H9 (cell line): ENCODE data around the gene AP1B1. TPM values are rescaled to one million over a fixed set of nuclear protein-coding genes. Genes with fewer than 3 reads are reported as not detected.

Source experiments
- DNase-seq: peaks from one replicate; pipeline ENCODE4 v3.0.0-alpha.2; 2017
- H2AFZ ChIP-seq: one replicate; pipeline ENCODE4 v1.6.1; 2013; ENCODE audit warnings: mild to moderate bottlenecking, low read length, control low read depth, moderate library complexity
- H2AK5ac ChIP-seq: 2 replicates; pipeline ENCODE4 v1.6.1; 2013; ENCODE audit warnings: low read length, control low read depth, mixed read lengths; ENCODE audit not compliant: insufficient read length
- H2BK120ac ChIP-seq: one replicate; pipeline ENCODE4 v1.6.1; 2013; ENCODE audit warnings: low read depth, mild to moderate bottlenecking, low read length, control low read depth, inconsistent platforms; ENCODE audit not compliant: poor library complexity, severe bottlenecking
- H2BK12ac ChIP-seq: 2 replicates; pipeline ENCODE4 v1.6.1; 2013; ENCODE audit warnings: low read length, control low read depth, mixed read lengths, low read depth; ENCODE audit not compliant: insufficient read length
- H2BK15ac ChIP-seq: 2 replicates; pipeline ENCODE4 v1.6.1; 2013; ENCODE audit warnings: low read depth, low read length, control low read depth
- H2BK20ac ChIP-seq: one replicate; pipeline ENCODE4 v1.6.1; 2013; ENCODE audit warnings: low read depth, mild to moderate bottlenecking, low read length, control low read depth, inconsistent platforms; ENCODE audit not compliant: poor library complexity, severe bottlenecking
- H2BK5ac ChIP-seq: 2 replicates; pipeline ENCODE4 v1.6.1; 2013; ENCODE audit warnings: low read length, control low read depth, mixed read lengths; ENCODE audit not compliant: insufficient read length
- H3K14ac ChIP-seq: 2 replicates; pipeline ENCODE4 v1.6.1; 2013; ENCODE audit warnings: low read length, control low read depth; ENCODE audit not compliant: insufficient read depth
- H3K18ac ChIP-seq: 2 replicates; pipeline ENCODE4 v1.6.1; 2013; ENCODE audit warnings: low read depth, mild to moderate bottlenecking, mixed read lengths, low read length, control low read depth; ENCODE audit not compliant: insufficient read length
- H3K23ac ChIP-seq: 2 replicates; pipeline ENCODE4 v1.6.1; 2013; ENCODE audit warnings: low read length, control low read depth, mixed read lengths, low read depth; ENCODE audit not compliant: insufficient read length
- H3K23me2 ChIP-seq: 2 replicates; pipeline ENCODE4 v1.6.1; 2013; ENCODE audit warnings: low read depth, mild to moderate bottlenecking, mixed read lengths, low read length, control low read depth; ENCODE audit not compliant: insufficient read length, poor library complexity, severe bottlenecking
- H3K27ac ChIP-seq: 2 replicates; pipeline ENCODE4 v1.5.1; 2013; ENCODE audit warnings: low read length, control low read depth, mixed read lengths, low read depth; ENCODE audit not compliant: insufficient read length
- H3K27me3 ChIP-seq: 2 replicates; pipeline ENCODE4 v1.6.1; 2013; ENCODE audit warnings: low read length, control low read depth, inconsistent platforms; ENCODE audit not compliant: insufficient read depth
- H3K4ac ChIP-seq: 2 replicates; pipeline ENCODE4 v1.6.1; 2013; ENCODE audit warnings: low read depth, mild to moderate bottlenecking, control low read depth, inconsistent platforms, low read length, moderate library complexity
- H3K4me1 ChIP-seq: 2 replicates; pipeline ENCODE4 v1.6.1; 2013; ENCODE audit warnings: low read length, control low read depth, inconsistent platforms; ENCODE audit not compliant: insufficient read depth
- H3K4me2 ChIP-seq: 2 replicates; pipeline ENCODE4 v1.6.1; 2013; ENCODE audit warnings: low read length, control low read depth, mixed read lengths; ENCODE audit not compliant: insufficient read length, insufficient read depth
- H3K56ac ChIP-seq: 2 replicates; pipeline ENCODE4 v1.6.1; 2013; ENCODE audit warnings: low read depth, mild to moderate bottlenecking, mixed read lengths, low read length, control low read depth; ENCODE audit not compliant: insufficient read length
- H3K79me1 ChIP-seq: 2 replicates; pipeline ENCODE4 v1.6.1; 2013; ENCODE audit warnings: low read depth, mild to moderate bottlenecking, moderate library complexity, low read length, control low read depth, inconsistent platforms; ENCODE audit not compliant: insufficient read depth, poor library complexity, severe bottlenecking
- H3K79me2 ChIP-seq: 2 replicates; pipeline ENCODE4 v1.6.1; 2013; ENCODE audit warnings: low read length, control low read depth, inconsistent platforms; ENCODE audit not compliant: insufficient read depth
- H3K9ac ChIP-seq: 2 replicates; pipeline ENCODE4 v1.6.1; 2013; ENCODE audit warnings: low read length, control low read depth, mixed read lengths; ENCODE audit not compliant: insufficient read length; ENCODE audit errors: extremely low read depth
- H3K9me3 ChIP-seq: one replicate; pipeline ENCODE4 v1.6.1; 2013; ENCODE audit warnings: low read depth, low read length, inconsistent platforms; ENCODE audit not compliant: control insufficient read depth
- H3T11ph ChIP-seq: one replicate; pipeline ENCODE4 v1.6.1; 2013; ENCODE audit warnings: mild to moderate bottlenecking, low read length, control low read depth, inconsistent platforms
- H4K20me1 ChIP-seq: one replicate; pipeline ENCODE4 v1.6.1; 2013; ENCODE audit not compliant: control insufficient read depth, insufficient read length, insufficient read depth
- H4K5ac ChIP-seq: 2 replicates; pipeline ENCODE4 v1.6.1; 2013; ENCODE audit warnings: low read depth, mild to moderate bottlenecking, mixed read lengths, low read length, control low read depth; ENCODE audit not compliant: insufficient read length
- H4K8ac ChIP-seq: replicated peaks from 2 replicates; pipeline ENCODE4 v1.6.1; 2013; ENCODE audit warnings: low read length, control low read depth, mixed read lengths, low read depth; ENCODE audit not compliant: insufficient read length
- H4K91ac ChIP-seq: 2 replicates; pipeline ENCODE4 v1.6.1; 2013; ENCODE audit warnings: low read depth, mild to moderate bottlenecking, moderate library complexity, mixed read lengths, low read length, control low read depth; ENCODE audit not compliant: insufficient read length
- H3K27ac Mint-ChIP-seq, 3 experiments: 2 replicates in 2 of 3; 3 replicates in 1 of 3; pipeline ENCODE4 v1.8.0; 2020 to 2021; ENCODE audit warnings: mixed read lengths in 3 of 3, mild to moderate bottlenecking in 1 of 3, moderate library complexity in 1 of 3
- H3K27me3 Mint-ChIP-seq: 2 replicates; pipeline ENCODE4 v1.8.0; 2021; ENCODE audit warnings: low read depth, mild to moderate bottlenecking, moderate library complexity, mixed read lengths
- H3K36me3 Mint-ChIP-seq, 3 experiments: 2 replicates in 2 of 3; 3 replicates in 1 of 3; pipeline ENCODE4 v1.8.0; 2020 to 2021; ENCODE audit warnings: low read depth in 3 of 3, mixed read lengths in 3 of 3; ENCODE audit not compliant: insufficient read depth in 1 of 3
- H3K4me1 Mint-ChIP-seq, 2 experiments: 2 replicates each; pipeline ENCODE4 v1.8.0; 2020; ENCODE audit warnings: mixed read lengths in 2 of 2
- H3K4me3 Mint-ChIP-seq, 2 experiments: 2 replicates in 1 of 2; 3 replicates in 1 of 2; pipeline ENCODE4 v1.8.0; 2020 to 2021; ENCODE audit warnings: mild to moderate bottlenecking in 2 of 2, mixed read lengths in 2 of 2, moderate library complexity in 1 of 2
- H3K9me3 Mint-ChIP-seq, 2 experiments: 2 replicates in 1 of 2; 3 replicates in 1 of 2; pipeline ENCODE4 v1.8.0; 2020; ENCODE audit warnings: mild to moderate bottlenecking in 2 of 2, mixed read lengths in 2 of 2, moderate library complexity in 1 of 2
- CTCF ChIP-seq: fragments of 200-600 bp; sonication (generic); conservative IDR thresholded peaks from 3 replicates; pipeline ENCODE4 v1.8.0; 2021; ENCODE audit warnings: antibody characterized with exemption, mild to moderate bottlenecking
- WGBS: extraction: QIAGEN DNeasy Blood & Tissue Kit; methylation state at CpG from one replicate; pipeline ENCODE4 v1.1.7; 2013; ENCODE audit warnings: missing lambda C conversion rate, low lambda C conversion rate, mixed read lengths; ENCODE audit not compliant: insufficient read length; ENCODE audit errors: extremely low coverage; 5-methylcytosine and 5-hydroxymethylcytosine counted together
- total RNA-seq: library from RNA; stranded (reverse); gene quantifications from 2 replicates; pipeline ENCODE4 v1.2.1, GENCODE V29; 2021

Gene AP1B1
- total RNA-seq, 1 experiment from 2014 or later, result 64.0 TPM

GRCh38 chr22:29326481-29326880 lies 61.9 kb downstream of the AP1B1 start:
- no peak overlapping the region for H4K5ac ChIP-seq
- no peak overlapping the region for H3K9ac ChIP-seq
- TF ChIP-seq CTCF, result no peak

More at GRCh38 chr22:29326481-29326880, 61.9 kb downstream of the AP1B1 start:
- Histone ChIP-seq H3K18ac (no peak overlapping the region), H2BK12ac (no peak overlapping the region), H3K79me1 (no peaks in the 10 kb centered on the region), H3K23ac (no peak overlapping the region), H2BK20ac (no peak overlapping the region), H4K91ac (no peak overlapping the region), H2AFZ (no peak overlapping the region), H2BK5ac (no peak overlapping the region), H3K23me2 (no peaks in the 10 kb centered on the region), H2BK120ac (no peak overlapping the region), H2AK5ac (no peak overlapping the region), H3K4me1 (no peaks in the 10 kb centered on the region), H3K27ac (no peak overlapping the region), H3T11ph (no peak overlapping the region), H2BK15ac (no peak overlapping the region), H3K27me3 (no peaks in the 10 kb centered on the region), H4K8ac (no peak overlapping the region), H3K4ac (no peak overlapping the region), H3K14ac (no peak overlapping the region), H3K4me2 (no peak overlapping the region), H4K20me1 (no peaks in the 10 kb centered on the region), H3K9me3 (no peaks in the 10 kb centered on the region), H3K79me2 (no peaks in the 10 kb centered on the region), H3K56ac (no peak overlapping the region)
- Mint-ChIP-seq H3K9me3 (no peaks in the 10 kb centered on the region), H3K27me3 (no peaks in the 10 kb centered on the region), H3K27ac (peak overlapping the region in 1 of 3 experiments; percentile 75; a peak in 1 of 7 replicates), H3K4me3 (no peak overlapping the region), H3K4me1 (peaks cover 2 to 3% of the 10 kb centered on the region in 2 experiments; a peak in 2 of 4 replicates), H3K36me3 (peaks cover 3 to 20% (median 20%) of the 10 kb centered on the region in 3 experiments; a peak in 5 of 7 replicates)
- no peak for DNase-seq
- no CpG with 5 or more reads among the region's 10 CpGs for WGBS
